ENCODE data around the gene RPLP2. TPM values are rescaled to one million over a fixed set of nuclear protein-coding genes. Genes with fewer than 3 reads are reported as not detected.

The RPLP2 gene
- total and polyA plus RNA-seq, 2 experiments from 2014 or later, result 496 to 523 TPM

DNA sequence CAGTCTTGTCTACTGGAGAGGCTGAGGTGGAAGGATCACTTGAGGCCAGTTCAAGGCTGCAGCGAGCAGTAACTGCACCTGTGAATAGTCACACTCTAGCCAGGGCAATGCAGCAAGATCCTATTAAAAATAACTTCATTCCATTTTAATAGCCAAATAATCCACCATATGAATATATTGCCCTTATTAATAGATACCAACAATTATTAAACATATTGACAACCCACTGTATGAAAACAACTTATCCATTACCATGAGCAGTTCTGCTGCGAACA, 42.9 kb upstream of the RPLP2 start:
- no peak for TF ChIP-seq CTCF (IDR thresholded peaks at IDR 0.05; ENCODE audit: low read depth, low read length)
- no peaks in the 10 kb centered on the region for H3K9me3 ChIP-seq (ENCODE audit: low read depth)
- no peak overlapping the region for H3K27ac ChIP-seq
- peaks cover 22% of the 10 kb centered on the region for H3K36me3 ChIP-seq
- no peak overlapping the region for H3K4me3 ChIP-seq
- H3K4me1 ChIP-seq (ENCODE audit: low read depth), result no peaks in the 10 kb centered on the region
- H3K27me3 ChIP-seq, result no peaks in the 10 kb centered on the region
- DNase-seq (ENCODE audit: low read depth in 1 of 2, low spot score in 1 of 2), result no peak

DNA sequence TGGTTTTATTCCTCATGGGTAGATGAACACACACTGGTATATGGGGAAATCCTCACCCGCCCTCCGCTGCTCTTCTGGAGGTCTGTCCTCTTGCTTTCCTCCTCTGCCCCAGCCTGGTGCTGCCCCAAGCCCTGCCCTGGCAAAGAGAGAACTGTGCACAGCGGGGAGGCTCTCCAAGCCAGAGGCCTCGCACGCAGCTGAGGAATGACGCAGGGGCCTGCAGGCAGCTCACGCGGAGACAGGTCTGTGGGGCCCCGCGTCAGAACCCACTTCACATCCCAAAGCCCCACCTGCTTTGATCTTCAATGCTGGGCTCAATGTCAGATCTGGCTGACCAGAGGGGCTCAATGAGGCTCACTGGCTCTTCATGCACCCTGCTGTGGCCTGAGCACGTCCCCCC, 42.5 kb upstream of the RPLP2 start:
- H3K36me3 ChIP-seq, result peaks cover 20% of the 10 kb centered on the region
- H3K4me3 ChIP-seq, result no peak overlapping the region
- no peaks in the 10 kb centered on the region for H3K27me3 ChIP-seq
- H3K27ac ChIP-seq, result no peak overlapping the region
- TF ChIP-seq CTCF (IDR thresholded peaks at IDR 0.05; ENCODE audit: low read depth, low read length), result no peak
- DNase-seq (ENCODE audit: low read depth in 1 of 2, low spot score in 1 of 2), result no peak
- no peaks in the 10 kb centered on the region for H3K4me1 ChIP-seq (ENCODE audit: low read depth)
- no peaks in the 10 kb centered on the region for H3K9me3 ChIP-seq (ENCODE audit: low read depth)

DNA sequence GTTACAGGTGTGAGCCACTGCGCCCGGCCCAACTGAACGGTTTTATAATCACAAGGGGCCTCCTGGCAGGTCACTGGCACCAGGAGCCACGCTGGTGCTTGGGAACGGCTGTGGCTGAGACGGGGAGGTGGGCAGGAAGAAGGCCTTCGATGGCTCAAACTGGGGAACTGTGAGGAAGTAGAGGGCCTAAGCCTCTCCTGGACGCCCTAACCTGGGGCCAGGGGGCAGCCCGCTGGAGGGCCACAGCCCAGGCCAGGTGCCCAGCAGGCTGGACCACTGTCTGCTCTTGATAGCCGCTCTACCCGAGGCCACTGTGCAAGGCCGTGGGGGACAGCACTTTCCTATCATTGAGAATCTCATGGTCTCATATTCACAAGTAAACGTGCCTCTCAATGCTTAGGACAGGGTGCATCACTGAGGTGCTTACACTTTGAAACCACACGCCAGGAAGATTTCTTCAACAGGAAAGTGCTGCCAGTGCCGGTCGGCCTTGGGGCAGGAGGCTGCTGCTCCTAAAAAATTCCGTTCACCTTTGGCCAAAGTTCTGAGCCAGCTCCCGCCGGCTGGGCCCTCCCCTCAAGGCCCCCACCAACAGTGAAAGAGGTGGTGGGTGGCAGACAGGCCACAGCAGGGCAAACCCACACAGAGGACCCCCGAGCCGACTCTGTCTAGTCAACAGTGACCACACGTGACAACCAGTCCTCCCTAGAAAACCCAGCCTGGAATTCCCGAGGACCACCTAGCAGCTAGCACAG, 39.7 kb upstream of the RPLP2 start:
- DNase-seq (ENCODE audit: low read depth in 1 of 2, low spot score in 1 of 2), result no peak
- no peaks in the 10 kb centered on the region for H3K27me3 ChIP-seq
- H3K4me1 ChIP-seq (ENCODE audit: low read depth), result no peaks in the 10 kb centered on the region
- no peak for TF ChIP-seq CTCF (IDR thresholded peaks at IDR 0.05; ENCODE audit: low read depth, low read length)
- no peak overlapping the region for H3K4me3 ChIP-seq
- H3K9me3 ChIP-seq (ENCODE audit: low read depth), result no peaks in the 10 kb centered on the region
- H3K27ac ChIP-seq, result no peak overlapping the region
- H3K36me3 ChIP-seq, result peaks cover 16% of the 10 kb centered on the region

DNA sequence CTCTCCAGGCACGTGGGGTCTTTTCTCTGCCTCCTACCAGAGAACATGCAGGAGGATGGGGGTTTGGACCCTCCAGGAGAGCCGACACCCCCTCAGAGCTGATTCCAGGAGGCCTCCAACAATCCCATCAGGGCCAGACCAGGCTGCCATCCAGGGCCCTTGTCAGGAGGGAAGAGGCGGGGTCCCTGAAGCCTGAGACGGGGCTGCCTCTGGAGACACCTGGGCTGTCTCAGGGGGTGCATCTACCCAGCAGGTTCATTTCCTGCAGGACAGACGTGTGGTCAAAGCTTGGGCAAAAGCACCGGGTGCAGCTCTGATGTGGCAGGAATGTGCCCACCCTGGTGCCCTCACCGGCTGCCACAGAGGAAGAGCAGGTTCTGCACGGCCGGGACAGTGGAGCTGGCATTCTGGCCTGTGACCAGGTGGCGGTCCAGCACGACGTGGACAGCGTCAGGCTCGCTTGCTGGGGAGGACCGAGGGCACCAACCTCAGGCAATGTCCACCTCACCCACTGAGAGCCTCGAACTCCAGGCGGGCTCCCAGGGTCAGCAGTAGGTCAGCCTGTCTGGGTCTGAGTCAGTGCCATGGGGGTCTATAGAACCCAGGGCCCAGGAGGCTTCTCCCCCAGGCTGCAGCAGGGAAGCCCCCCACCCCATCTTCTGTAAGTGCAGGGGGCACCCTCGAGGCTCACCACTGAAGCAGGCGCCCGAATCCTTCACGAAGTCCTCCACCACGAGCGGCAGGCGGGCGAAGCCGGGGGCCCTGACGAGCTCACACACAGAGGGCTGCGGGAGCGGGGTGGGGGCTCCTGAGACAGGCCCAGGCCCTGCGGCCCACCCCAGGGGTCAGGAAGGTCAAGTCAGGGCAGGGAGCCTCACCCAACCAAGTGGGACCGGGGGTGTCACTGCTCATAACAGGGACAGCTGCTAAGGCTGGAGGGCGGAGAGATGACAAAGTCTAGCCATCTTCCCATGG, 38.8 kb upstream of the RPLP2 start:
- Histone ChIP-seq H3K27ac (no peak overlapping the region), H3K9me3 (ENCODE audit: low read depth) (no peaks in the 10 kb centered on the region), H3K4me1 (ENCODE audit: low read depth) (no peaks in the 10 kb centered on the region), H3K4me3 (no peak overlapping the region), H3K36me3 (peaks cover 16% of the 10 kb centered on the region), H3K27me3 (no peaks in the 10 kb centered on the region)
- DNase-seq (ENCODE audit: low read depth in 1 of 2, low spot score in 1 of 2), result no peak
- no peak for TF ChIP-seq CTCF (IDR thresholded peaks at IDR 0.05; ENCODE audit: low read depth, low read length)

DNA sequence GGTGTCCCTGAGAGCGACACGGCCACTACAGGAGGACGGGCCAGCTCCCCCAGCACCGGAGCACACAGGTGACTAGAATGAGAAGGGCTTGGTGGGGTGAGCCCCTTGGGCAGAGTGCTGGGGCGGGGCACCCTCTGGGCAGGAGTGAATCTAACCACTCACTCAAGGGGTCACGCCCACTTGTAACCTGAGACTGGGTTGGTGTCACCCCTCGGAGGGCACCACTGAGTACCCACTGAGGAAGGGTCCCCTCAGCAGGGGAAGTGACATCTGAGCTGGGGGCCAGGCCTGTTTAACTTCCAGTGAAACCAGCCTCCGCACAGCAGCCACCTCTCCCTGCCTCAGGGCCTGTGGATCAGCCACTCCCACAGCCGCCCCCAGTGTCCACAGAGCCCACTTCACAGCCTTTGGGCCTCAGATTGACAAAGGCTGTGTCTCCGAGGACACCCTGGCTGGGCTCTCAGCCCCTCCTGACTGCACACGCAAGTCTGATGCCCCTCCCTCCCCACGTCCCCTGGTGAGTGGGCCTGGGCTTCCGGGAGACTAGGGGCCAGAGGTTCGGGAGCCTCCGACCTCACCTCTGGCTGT, 38.1 kb upstream of the RPLP2 start:
- H3K27ac ChIP-seq, result no peak overlapping the region
- H3K9me3 ChIP-seq (ENCODE audit: low read depth), result no peaks in the 10 kb centered on the region
- no peak for DNase-seq (ENCODE audit: low read depth in 1 of 2, low spot score in 1 of 2)
- H3K4me1 ChIP-seq (ENCODE audit: low read depth), result peaks cover 5% of the 10 kb centered on the region
- H3K4me3 ChIP-seq, result no peak overlapping the region
- H3K27me3 ChIP-seq, result no peaks in the 10 kb centered on the region
- TF ChIP-seq CTCF (IDR thresholded peaks at IDR 0.05; ENCODE audit: low read depth, low read length), result no peak
- H3K36me3 ChIP-seq, result peaks cover 16% of the 10 kb centered on the region
